GM23338 (cell line): Measurements from ENCODE around the gene HS3ST6. TPM values are rescaled to one million over a fixed set of nuclear protein-coding genes. Genes with fewer than 3 reads are reported as not detected.

ENCODE experiments used
- ATAC-seq: fragments of 200-7000 bp; cut with Tn5 transposase; 3 replicates; pipeline ENCODE4 v1.9.1; 2020
- DNase-seq: peaks from one replicate; pipeline ENCODE4 v3.0.0-alpha.2; 2015; ENCODE audit warnings: low spot score
- H2AFZ ChIP-seq: fragments of 200-600 bp; sonication (generic); 2 replicates; pipeline ENCODE4 v1.8.0; 2016; ENCODE audit warnings: antibody characterized with exemption, mild to moderate bottlenecking, moderate library complexity
- H3F3A ChIP-seq: fragments of 200-600 bp; sonication (generic); replicated peaks from 2 replicates; pipeline ENCODE4 v1.8.0; 2017; ENCODE audit warnings: antibody characterized with exemption, mixed run types, low read depth
- H3K27ac ChIP-seq: fragments of 200-600 bp; sonication (generic); 2 replicates; pipeline ENCODE4 v1.6.1; 2016; ENCODE audit warnings: low read depth
- H3K27me3 ChIP-seq: fragments of 200-600 bp; sonication (generic); 2 replicates; pipeline ENCODE4 v1.8.0; 2016; ENCODE audit warnings: mild to moderate bottlenecking, mixed run types, moderate library complexity; ENCODE audit not compliant: insufficient read depth
- H3K36me3 ChIP-seq: fragments of 200-600 bp; sonication (generic); 2 replicates; pipeline ENCODE4 v1.8.0; 2016; ENCODE audit warnings: mild to moderate bottlenecking; ENCODE audit not compliant: insufficient read depth
- H3K4me1 ChIP-seq: fragments of 200-600 bp; sonication (generic); 2 replicates; pipeline ENCODE4 v1.8.0; 2016; ENCODE audit warnings: mild to moderate bottlenecking, moderate library complexity; ENCODE audit not compliant: insufficient read depth
- H3K4me2 ChIP-seq: fragments of 200-600 bp; sonication (generic); 2 replicates; pipeline ENCODE4 v1.7.1; 2017; ENCODE audit warnings: mixed run types
- H3K4me3 ChIP-seq: fragments of 200-600 bp; sonication (generic); 2 replicates; pipeline ENCODE4 v1.6.1; 2016; ENCODE audit warnings: mixed run types
- H3K79me2 ChIP-seq: fragments of 200-600 bp; sonication (generic); replicated peaks from 2 replicates; pipeline ENCODE4 v1.8.0; 2017; ENCODE audit warnings: mild to moderate bottlenecking; ENCODE audit not compliant: insufficient read depth
- H3K9me2 ChIP-seq: fragments of 200-600 bp; sonication (generic); 2 replicates; pipeline ENCODE4 v1.8.0; 2017; ENCODE audit not compliant: insufficient read depth
- H4K20me1 ChIP-seq: fragments of 200-600 bp; sonication (generic); replicated peaks from 2 replicates; pipeline ENCODE4 v1.8.0; 2017; ENCODE audit warnings: mild to moderate bottlenecking; ENCODE audit not compliant: insufficient read depth
- H3K27ac Mint-ChIP-seq: 2 replicates; pipeline ENCODE4 v1.8.0; 2020; ENCODE audit warnings: inconsistent platforms, mild to moderate bottlenecking, moderate library complexity, mixed read lengths
- H3K27me3 Mint-ChIP-seq: 3 replicates; pipeline ENCODE4 v1.8.0; 2022; ENCODE audit warnings: low read depth, mild to moderate bottlenecking, moderate library complexity, mixed read lengths, inconsistent platforms; ENCODE audit not compliant: insufficient read depth, poor library complexity
- H3K36me3 Mint-ChIP-seq: 3 replicates; pipeline ENCODE4 v1.8.0; 2021; ENCODE audit warnings: low read depth, mild to moderate bottlenecking, inconsistent platforms, moderate library complexity, mixed read lengths
- H3K4me1 Mint-ChIP-seq: 3 replicates; pipeline ENCODE4 v1.8.0; 2020; ENCODE audit warnings: mild to moderate bottlenecking, inconsistent platforms, mixed read lengths
- H3K4me3 Mint-ChIP-seq: 3 replicates; pipeline ENCODE4 v1.8.0; 2021; ENCODE audit warnings: moderate library complexity, mild to moderate bottlenecking, inconsistent platforms, mixed read lengths
- H3K9me3 Mint-ChIP-seq: 3 replicates; pipeline ENCODE4 v1.8.0; 2020; ENCODE audit warnings: moderate library complexity, mild to moderate bottlenecking, inconsistent platforms, mixed read lengths
- CREB1 ChIP-seq: fragments of 250-450 bp; sonication (Bioruptor Pico); IDR thresholded peaks from 2 replicates; pipeline ENCODE4 v1.5.0; 2020; ENCODE audit warnings: low read depth, mild to moderate bottlenecking, moderate library complexity
- CTCF ChIP-seq, 2 experiments: fragments of 200-600 bp in 1 of 2; sonication (generic) in 1 of 2; conservative IDR thresholded peaks; 2 replicates each; pipeline versions ENCODE4 v1.5.1 to v1.6.1; 2016 to 2017; ENCODE audit warnings: antibody characterized with exemption in 2 of 2, low read depth in 2 of 2, mild to moderate bottlenecking in 2 of 2, moderate library complexity in 1 of 2
- ETS1 ChIP-seq: IDR thresholded peaks from 2 replicates; pipeline ENCODE4 v1.6.1; 2016; ENCODE audit warnings: antibody characterized with exemption
- EZH2 ChIP-seq: fragments of 200-600 bp; sonication (generic); IDR thresholded peaks from one replicate; pipeline ENCODE4 v1.8.0; 2017; ENCODE audit warnings: antibody characterized with exemption, mild to moderate bottlenecking, low read depth; ENCODE audit not compliant: unreplicated experiment
- EZH2phosphoT487 ChIP-seq: fragments of 200-600 bp; sonication (generic); IDR thresholded peaks from one replicate; pipeline ENCODE4 v1.8.1; 2018; ENCODE audit warnings: antibody characterized with exemption; ENCODE audit not compliant: unreplicated experiment
- JUNB ChIP-seq: IDR thresholded peaks from one replicate; pipeline ENCODE4 v1.6.1; 2016; ENCODE audit warnings: antibody characterized with exemption; ENCODE audit not compliant: unreplicated experiment
- NANOG ChIP-seq: IDR thresholded peaks from 2 replicates; pipeline ENCODE4 v1.6.1; 2016; ENCODE audit warnings: antibody characterized with exemption, borderline replicate concordance
- POLR2AphosphoS5 ChIP-seq: IDR thresholded peaks from 2 replicates; pipeline ENCODE4 v1.6.1; 2016; ENCODE audit warnings: antibody characterized with exemption, low read depth
- REST ChIP-seq: IDR thresholded peaks from one replicate; pipeline ENCODE4 v1.6.1; 2018; ENCODE audit warnings: antibody characterized with exemption; ENCODE audit not compliant: unreplicated experiment
- STAT1 ChIP-seq: IDR thresholded peaks from one replicate; pipeline ENCODE4 v1.6.1; 2016; ENCODE audit warnings: antibody characterized with exemption; ENCODE audit not compliant: unreplicated experiment
- ZNF114 ChIP-seq: fragments of 250-450 bp; sonication (Bioruptor Pico); IDR thresholded peaks from 2 replicates; pipeline ENCODE4 v1.5.0; 2020; ENCODE audit warnings: mild to moderate bottlenecking, moderate library complexity
- ZNF331 ChIP-seq: fragments of 250-450 bp; sonication (Bioruptor Pico); IDR thresholded peaks from 2 replicates; pipeline ENCODE4 v1.5.0; 2020; ENCODE audit warnings: low read depth, mild to moderate bottlenecking, moderate library complexity
- ZNF462 ChIP-seq: fragments of 250-450 bp; sonication (Bioruptor Pico); IDR thresholded peaks from 2 replicates; pipeline ENCODE4 v1.5.0; 2020; ENCODE audit warnings: mild to moderate bottlenecking, moderate library complexity
- polyA plus RNA-seq: library from polyadenylated mRNA; unstranded; fragments of >200 nt; fragmentation: Nextera tagmentation; extraction: Ambion mirVana; gene quantifications from 2 replicates; pipeline ENCODE4 v1.2.1, GENCODE V29; 2016
- total RNA-seq: library from RNA; depleted of rRNA; stranded (reverse); fragments of >200 nt; shearing (Covaris generic); gene quantifications from 2 replicates; pipeline ENCODE4 v1.2.3, GENCODE V29; 2014

The HS3ST6 gene
- total and polyA plus RNA-seq, 2 experiments from 2014 or later = 0.21 TPM; not detected in 1

GRCh38 chr16:1958715-1959268 is 40.6 kb upstream of the HS3ST6 start:
- no peaks in the 10 kb centered on the region for H3K9me2 ChIP-seq
- Mint-ChIP-seq H3K4me3 (peak overlapping the region; percentile 92), H3K4me1 (peaks cover 32% of the 10 kb centered on the region), H3K36me3 (peaks cover 36% of the 10 kb centered on the region), H3K27ac (no peak overlapping the region), H3K9me3 (peaks cover 5% of the 10 kb centered on the region; the same call in 2 of the 3 replicates), H3K27me3 (peaks cover 47% of the 10 kb centered on the region)
- peaks cover 21% of the 10 kb centered on the region for H4K20me1 ChIP-seq
- peaks cover 45% of the 10 kb centered on the region for H3F3A ChIP-seq
- peak overlapping the region; percentile 89 for H3K4me3 ChIP-seq
- no peaks in the 10 kb centered on the region for H3K27me3 ChIP-seq
- peaks cover 32% of the 10 kb centered on the region; the same call in 1 of the 2 replicates for H3K4me1 ChIP-seq
- peak overlapping the region; percentile 97 for H2AFZ ChIP-seq
- DNase-seq (no peak), ATAC-seq (peak; percentile 1)
- peaks cover 25% of the 10 kb centered on the region for H3K79me2 ChIP-seq
- H3K36me3 ChIP-seq = peaks cover 20% of the 10 kb centered on the region
- peak overlapping the region; percentile 91 for H3K4me2 ChIP-seq
- TF ChIP-seq REST (no peak), EZH2phosphoT487 (no peak), STAT1 (no peak), CTCF (conservative IDR thresholded peaks at IDR 0.05; ENCODE audit: low read depth in 2 of 2) (no peak), NANOG (no peak), CREB1 (CRISPR knock-in tag) (no peak), ETS1 (no peak), ZNF462 (CRISPR knock-in tag) (no peak), EZH2 (no peak), POLR2AphosphoS5 (no peak), ZNF114 (no peak), JUNB (no peak), ZNF331 (CRISPR knock-in tag) (no peak)
- H3K27ac ChIP-seq = no peak overlapping the region
